ENCODE measurements around the gene RBM19. TPM values are rescaled to one million over a fixed set of nuclear protein-coding genes. Genes with fewer than 3 reads are reported as not detected.

The RBM19 gene
- total and polyA plus RNA-seq, 2 donors (not counting 3 experiments of a cell fraction or from before 2014, with no cell fraction given), result 13.2 to 34.4 TPM

- Histone ChIP-seq H3K27ac (ENCODE audit: insufficient read depth, low read depth, low read length) (no peak overlapping the region), H3K9me3 (replicated peaks; ENCODE audit: control insufficient read depth, insufficient read depth, low read length) (no peaks in the 10 kb centered on the region), H2AFZ (ENCODE audit: low read depth, low read length) (peak overlapping the region; percentile 14), H3K4me3 (replicated peaks in 1 of 3; ENCODE audit: insufficient read depth in 1 of 3, low read depth in 1 of 3, low read length in 3 of 3) (no peak overlapping the region), H3K79me2 (ENCODE audit: control insufficient read depth, insufficient read depth, low read length) (no peaks in the 10 kb centered on the region), H3K27me3 (ENCODE audit: control insufficient read depth in 2 of 2, insufficient read depth in 2 of 2, low read length in 2 of 2) (peaks cover 2 to 3% of the 10 kb centered on the region in 2 experiments), H4K20me1 (replicated peaks; ENCODE audit: control insufficient read depth, extremely low read depth, insufficient read depth, low read length) (no peaks in the 10 kb centered on the region), H3K4me1 (ENCODE audit: control insufficient read depth, extremely low read depth, insufficient read depth, low read length) (no peaks in the 10 kb centered on the region), H3K4me2 (ENCODE audit: insufficient read depth, low read length) (peak overlapping the region; percentile 19), H3K36me3 (ENCODE audit: control insufficient read depth in 2 of 2, extremely low read depth in 1 of 2, insufficient read depth in 2 of 2, low read length in 2 of 2) (no peaks in the 10 kb centered on the region), H3K9me1 (replicated peaks; ENCODE audit: control insufficient read depth, extremely low read depth, insufficient read depth, low read length) (no peaks in the 10 kb centered on the region), H3K9ac (replicated peaks; ENCODE audit: extremely low read depth, insufficient read depth, low read length) (no peak overlapping the region)
- DNase-seq (ENCODE audit: low read depth, low spot score), result peak; percentile 35
- no peak for FAIRE-seq
- TF ChIP-seq GATA2 (IDR thresholded peaks at IDR 0.05; ENCODE audit: insufficient read depth, insufficient read length, low read depth, low read length) (peak; percentile 33), MYC (IDR thresholded peaks at IDR 0.05; ENCODE audit: low read depth, low read length) (no peak), MAX (IDR thresholded peaks at IDR 0.05; ENCODE audit: insufficient read depth, insufficient read length) (no peak), EZH2 (IDR thresholded peaks at IDR 0.05; ENCODE audit: borderline replicate concordance, low read depth, low read length, severe bottlenecking) (no peak), JUN (IDR thresholded peaks at IDR 0.05; ENCODE audit: borderline replicate concordance, insufficient read depth, insufficient read length, low read depth) (no peak), FOS (IDR thresholded peaks at IDR 0.05; ENCODE audit: borderline replicate concordance, insufficient read depth, low read length) (peak; percentile 54)
- intact Hi-C loops (cut with micrococcal nuclease), result no loop called here
- POLR2A ChIA-PET, result no interaction called here
- dilution Hi-C loops (cut with MboI; ENCODE audit: extremely low pct_ligation_motif_present, low sequenced_read_pairs), result no loop called here
- CTCF ChIA-PET, result interaction anchor here (0.7 to 1.1 kb wide), 2 partner anchors 14 to 319 kb away, joined by 3 to 4 read pairs; no protein-coding TSS in a partner anchor
- no TSS peak for BruUV-seq (replicated peaks)
Measured at GRCh38 chr12:113781415-113782198, 184.5 kb downstream of the RBM19 start.

- no TSS peak for BruUV-seq (replicated peaks)
- H3K79me2 ChIP-seq (ENCODE audit: control insufficient read depth, insufficient read depth, low read length), result no peaks in the 10 kb centered on the region
- dilution Hi-C loops (cut with MboI; ENCODE audit: extremely low pct_ligation_motif_present, low sequenced_read_pairs), result no loop called here
- no peak overlapping the region for H3K27ac ChIP-seq (ENCODE audit: insufficient read depth, low read depth, low read length)
- no peaks in the 10 kb centered on the region for H3K4me1 ChIP-seq (ENCODE audit: control insufficient read depth, extremely low read depth, insufficient read depth, low read length)
- no peak overlapping the region for H3K4me3 ChIP-seq (replicated peaks in 1 of 3; ENCODE audit: insufficient read depth in 1 of 3, low read depth in 1 of 3, low read length in 3 of 3)
- ChIA-PET POLR2A (no interaction called here), CTCF (no interaction called here)
- intact Hi-C loops (cut with micrococcal nuclease), result no loop called here
- FAIRE-seq (no peak), DNase-seq (ENCODE audit: low read depth, low spot score) (no peak)
- TF ChIP-seq GATA2 (IDR thresholded peaks at IDR 0.05; ENCODE audit: insufficient read depth, insufficient read length, low read depth, low read length) (no peak), FOS (IDR thresholded peaks at IDR 0.05; ENCODE audit: borderline replicate concordance, insufficient read depth, low read length) (no peak), MAX (IDR thresholded peaks at IDR 0.05; ENCODE audit: insufficient read depth, insufficient read length) (no peak), CTCF (IDR thresholded peaks at IDR 0.05; ENCODE audit: extremely low read depth in 1 of 2, insufficient read depth in 1 of 2, low read depth in 1 of 2, low read length in 2 of 2) (no peak), JUN (IDR thresholded peaks at IDR 0.05; ENCODE audit: borderline replicate concordance, insufficient read depth, insufficient read length, low read depth) (no peak), POLR2AphosphoS5 (IDR thresholded peaks at IDR 0.05; ENCODE audit: insufficient read depth, low read depth, low read length) (no peak), POLR2A (IDR thresholded peaks at IDR 0.05; ENCODE audit: low read depth, low read length) (no peak), MYC (IDR thresholded peaks at IDR 0.05; ENCODE audit: low read depth, low read length) (no peak), EZH2 (IDR thresholded peaks at IDR 0.05; ENCODE audit: borderline replicate concordance, low read depth, low read length, severe bottlenecking) (no peak)
- no peak overlapping the region for H3K9ac ChIP-seq (replicated peaks; ENCODE audit: extremely low read depth, insufficient read depth, low read length)
- no peaks in the 10 kb centered on the region for H3K27me3 ChIP-seq (ENCODE audit: control insufficient read depth in 2 of 2, insufficient read depth in 2 of 2, low read length in 2 of 2)
- no peaks in the 10 kb centered on the region for H3K9me3 ChIP-seq (replicated peaks; ENCODE audit: control insufficient read depth, insufficient read depth, low read length)
- no peak overlapping the region for H3K4me2 ChIP-seq (ENCODE audit: insufficient read depth, low read length)
- no peaks in the 10 kb centered on the region for H3K36me3 ChIP-seq (ENCODE audit: control insufficient read depth in 2 of 2, extremely low read depth in 1 of 2, insufficient read depth in 2 of 2, low read length in 2 of 2)
- no peaks in the 10 kb centered on the region for H4K20me1 ChIP-seq (replicated peaks; ENCODE audit: control insufficient read depth, extremely low read depth, insufficient read depth, low read length)
- no peak overlapping the region for H2AFZ ChIP-seq (ENCODE audit: low read depth, low read length)
- no peaks in the 10 kb centered on the region for H3K9me1 ChIP-seq (replicated peaks; ENCODE audit: control insufficient read depth, extremely low read depth, insufficient read depth, low read length)
Measured at GRCh38 chr12:113779774-113780173, 186.4 kb downstream of the RBM19 start.

All from endothelial cell of umbilical vein (primary cell).